HepG2 (cell line): ENCODE data around the gene APOC3. TPM values are rescaled to one million over a fixed set of nuclear protein-coding genes. Genes with fewer than 3 reads are reported as not detected.
A peak's percentile ranks its signal among the peaks of the same experiment; 100 is the strongest.

Experiments
- ARID4A ChIP-seq: sonication (generic); formaldehyde crosslinking; IDR thresholded peaks from 2 replicates; pipeline ENCODE4 v1.5.0; 2020; ENCODE audit warnings: mild to moderate bottlenecking, missing genetic modification reagents, borderline replicate concordance
- CCDC6 ChIP-seq: sonication (generic); formaldehyde crosslinking; IDR thresholded peaks from 2 replicates; pipeline ENCODE4 v1.8.1; 2022; ENCODE audit warnings: mild to moderate bottlenecking, missing genetic modification reagents, moderate library complexity
- DMAP1 ChIP-seq: IDR thresholded peaks from 2 replicates; pipeline ENCODE4 v1.6.1; 2016
- DNMT1 ChIP-seq: sonication (generic); formaldehyde crosslinking; IDR thresholded peaks from 2 replicates; pipeline ENCODE4 v1.5.1; 2020; ENCODE audit warnings: mild to moderate bottlenecking, missing genetic modification reagents
- GABPB1 ChIP-seq: IDR thresholded peaks from 2 replicates; pipeline ENCODE4 v1.6.1; 2016; ENCODE audit warnings: mild to moderate bottlenecking, missing genetic modification reagents, moderate library complexity, missing compliant biosample characterization
- HNF4A ChIP-seq: sonication (generic); formaldehyde crosslinking; IDR thresholded peaks from 2 replicates; pipeline ENCODE4 v1.4.0; 2020; ENCODE audit warnings: missing genetic modification reagents
- HOXA9 ChIP-seq: sonication (generic); formaldehyde crosslinking; IDR thresholded peaks from 2 replicates; pipeline ENCODE4 v1.8.1; 2022; ENCODE audit warnings: missing genetic modification reagents, mild to moderate bottlenecking, moderate library complexity, borderline replicate concordance
- ISX ChIP-seq: sonication (generic); formaldehyde crosslinking; conservative IDR thresholded peaks from 2 replicates; pipeline ENCODE4 v1.5.0; 2020; ENCODE audit warnings: missing genetic modification reagents
- KDM6A ChIP-seq: IDR thresholded peaks from 2 replicates; pipeline ENCODE4 v1.6.1; 2016; ENCODE audit warnings: low read depth
- MAZ ChIP-seq, 2 experiments: sonication (generic) in 1 of 2; formaldehyde crosslinking in 1 of 2; IDR thresholded peaks; 2 replicates each; pipeline versions ENCODE4 v1.5.0 to v1.6.1; 2012 to 2020; ENCODE audit warnings: low read depth in 2 of 2, mild to moderate bottlenecking in 2 of 2, borderline replicate concordance in 1 of 2, improper control_type of control experiment in 1 of 2, low read length in 1 of 2, missing genetic modification reagents in 1 of 2, moderate library complexity in 1 of 2
- NFE2L2 ChIP-seq: fragments of 150-350 bp; IDR thresholded peaks from 2 replicates; pipeline ENCODE4 v1.6.1; 2014; ENCODE audit warnings: low read length
- ONECUT2 ChIP-seq: sonication (generic); formaldehyde crosslinking; IDR thresholded peaks from 2 replicates; pipeline ENCODE4 v1.4.0; 2020; ENCODE audit warnings: missing genetic modification reagents
- SKI ChIP-seq: fragments of 450-650 bp; IDR thresholded peaks from one replicate; pipeline ENCODE4 v1.6.1; 2018; ENCODE audit warnings: mild to moderate bottlenecking; ENCODE audit not compliant: partially characterized antibody
- SOX13 ChIP-seq, 3 experiments: fragments of 450-650 bp in 1 of 3; sonication (generic) in 1 of 3; formaldehyde crosslinking in 1 of 3; IDR thresholded peaks in 2 of 3; conservative IDR thresholded peaks in 1 of 3; 2 replicates each; pipeline versions ENCODE4 v1.5.0 to v1.6.1; 2016 to 2020; ENCODE audit warnings: antibody characterized with exemption in 1 of 3, mild to moderate bottlenecking in 1 of 3, missing compliant biosample characterization in 1 of 3, missing genetic modification reagents in 1 of 3, moderate library complexity in 1 of 3
- U2AF2 ChIP-seq: fragments of 200-400 bp; formaldehyde crosslinking; IDR thresholded peaks from 2 replicates; pipeline ENCODE4 v1.6.1; 2017; ENCODE audit warnings: low read depth, mild to moderate bottlenecking, low read length
- ZNF235 ChIP-seq: sonication (generic); formaldehyde crosslinking; IDR thresholded peaks from 2 replicates; pipeline ENCODE4 v1.8.1; 2023; ENCODE audit warnings: mild to moderate bottlenecking, missing genetic modification reagents, borderline replicate concordance
- ZNF547 ChIP-seq: sonication (generic); formaldehyde crosslinking; IDR thresholded peaks from 2 replicates; pipeline ENCODE4 v1.5.1; 2020; ENCODE audit warnings: mild to moderate bottlenecking, missing genetic modification reagents
- ZNF768 ChIP-seq: sonication (generic); formaldehyde crosslinking; IDR thresholded peaks from 2 replicates; pipeline ENCODE4 v1.4.0; 2020; ENCODE audit warnings: missing genetic modification reagents
- ZSCAN29 ChIP-seq: sonication (generic); formaldehyde crosslinking; conservative IDR thresholded peaks from 2 replicates; pipeline ENCODE4 v1.4.0; 2020; ENCODE audit warnings: mild to moderate bottlenecking, missing genetic modification reagents
- polyA plus RNA-seq, 8 experiments: library from polyadenylated mRNA; depleted of rRNA in 3 of 8; stranded (reverse) in 7 of 8; unstranded in 1 of 8; fragments of >200 nt; fragmentation: Illumina TruSeq in 4 of 8; extraction: Trizol in 4 of 8; gene quantifications; 2 replicates each; pipeline versions ENCODE4 v1.2.1 to v1.2.3, GENCODE V29; 2011 to 2016; ENCODE audit warnings: low read depth in 4 of 8, missing spikeins in 1 of 8, mixed read lengths in 1 of 8; ENCODE audit not compliant: insufficient read depth in 1 of 8
- total RNA-seq, 5 experiments: library from RNA; depleted of rRNA; stranded (reverse); fragments of >200 nt; fragmentation: Illumina TruSeq; extraction: Trizol; gene quantifications; 2 replicates each; pipeline ENCODE4 v1.2.3, GENCODE V29; 2016; ENCODE audit warnings: low read depth in 1 of 5
- TF ChIP-seq, protein P1 (sequence below): sonication (generic); formaldehyde crosslinking; IDR thresholded peaks from 2 replicates; pipeline ENCODE4 v1.5.1; 2020; ENCODE audit warnings: mild to moderate bottlenecking, missing genetic modification reagents, moderate library complexity
- TF ChIP-seq, protein P2 (sequence below): sonication (generic); formaldehyde crosslinking; IDR thresholded peaks from 2 replicates; pipeline ENCODE4 v1.8.0; 2022; ENCODE audit warnings: missing genetic modification reagents, low read depth, mild to moderate bottlenecking, borderline replicate concordance

Gene APOC3
- total and polyA plus RNA-seq, 2 of the 13 experiments (the other 11 are each of a cell fraction or from before 2014, with no cell fraction given) = 314 to 687 TPM

- TF ChIP-seq ARID4A = peak; percentile 79; the same call in 1 of the 2 replicates
- TF ChIP-seq CCDC6 (CRISPR knock-in tag) = peak; percentile 76; the same call in 1 of the 2 replicates
- TF ChIP-seq KDM6A (CRISPR knock-in tag) = peak; percentile 94
- TF ChIP-seq ZSCAN29 (CRISPR knock-in tag) = peak; percentile 78; the same call in 1 of the 2 replicates
- no peak for TF ChIP-seq NFE2L2
- peak; percentile 15; the same call in 1 of the 2 replicates for TF ChIP-seq ONECUT2 (CRISPR knock-in tag)
- TF ChIP-seq ZNF547 (CRISPR knock-in tag) = 0 out of 2 replicates have a peak, but pooled peaks have one; percentile 75
- TF ChIP-seq ZNF235 (CRISPR knock-in tag) = peak; percentile 94
- peak; percentile 99 for TF ChIP-seq MAZ (IDR thresholded peaks at IDR 0.05; ENCODE audit: borderline replicate concordance, low read depth, low read length)
- no peak; the same call in 1 of the 2 replicates for TF ChIP-seq MAZ (CRISPR knock-in tag; IDR thresholded peaks at IDR 0.05; ENCODE audit: low read depth)
- TF ChIP-seq DMAP1 = peak; percentile 75
- TF ChIP-seq U2AF2 = no peak
- TF ChIP-seq GABPB1 = peak; percentile 69
- no peak; the same call in 1 of the 2 replicates for TF ChIP-seq SOX13 (IDR thresholded peaks at IDR 0.05)
- TF ChIP-seq SOX13 (CRISPR knock-in tag; conservative IDR thresholded peaks at IDR 0.05 in 1 of 2, IDR thresholded peaks at IDR 0.05 in 1 of 2) = peak in 1 of 2 experiments; percentile 99; a peak in 2 of 4 replicates
- peak; percentile 89; the same call in 1 of the 2 replicates for TF ChIP-seq HOXA9 (CRISPR knock-in tag)
- TF ChIP-seq, protein P1, sequence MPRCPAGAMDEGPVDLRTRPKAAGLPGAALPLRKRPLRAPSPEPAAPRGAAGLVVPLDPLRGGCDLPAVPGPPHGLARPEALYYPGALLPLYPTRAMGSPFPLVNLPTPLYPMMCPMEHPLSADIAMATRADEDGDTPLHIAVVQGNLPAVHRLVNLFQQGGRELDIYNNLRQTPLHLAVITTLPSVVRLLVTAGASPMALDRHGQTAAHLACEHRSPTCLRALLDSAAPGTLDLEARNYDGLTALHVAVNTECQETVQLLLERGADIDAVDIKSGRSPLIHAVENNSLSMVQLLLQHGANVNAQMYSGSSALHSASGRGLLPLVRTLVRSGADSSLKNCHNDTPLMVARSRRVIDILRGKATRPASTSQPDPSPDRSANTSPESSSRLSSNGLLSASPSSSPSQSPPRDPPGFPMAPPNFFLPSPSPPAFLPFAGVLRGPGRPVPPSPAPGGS (CRISPR knock-in tag) = peak; percentile 77; the same call in 1 of the 2 replicates
- TF ChIP-seq ISX (CRISPR knock-in tag) = peak; percentile 67; the same call in 1 of the 2 replicates
- TF ChIP-seq HNF4A (CRISPR knock-in tag) = peak; percentile 94
- TF ChIP-seq SKI = peak; percentile 95
- TF ChIP-seq ZNF768 = no peak
- TF ChIP-seq, protein P2, sequence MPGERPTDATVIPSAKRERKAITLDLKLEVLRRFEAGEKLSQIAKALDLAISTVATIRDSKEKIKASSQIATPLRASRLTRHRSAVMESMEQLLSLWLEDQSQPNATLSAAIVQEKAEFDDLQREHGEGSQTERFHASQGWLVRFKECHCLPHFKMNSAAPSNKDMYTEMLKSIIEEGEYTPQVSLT = no peak
- peak; percentile 85 for TF ChIP-seq DNMT1
Observed at GRCh38 chr11:116837231-116838091, 7.8 kb downstream of the APOC3 start, which contains the start of gene APOA1 (continued).
